B cell (primary cell): ENCODE measurements around the gene DAG1.

Experiments used
- CTCF ChIP-seq: fragments of 200-600 bp; IDR thresholded peaks from one replicate; pipeline ENCODE4 v1.8.0; 2022; ENCODE audit warnings: antibody characterized with exemption, mild to moderate bottlenecking
- EZH2 ChIP-seq: IDR thresholded peaks from 2 replicates; pipeline ENCODE4 v1.6.1; 2012; ENCODE audit warnings: borderline replicate concordance, low read depth, mild to moderate bottlenecking, moderate library complexity, low read length; ENCODE audit not compliant: insufficient read depth, poor library complexity, severe bottlenecking

- TF ChIP-seq CTCF: no peak
- no peak for TF ChIP-seq EZH2
Measured at GRCh38 chr3:49469936-49470713, at the start of gene DAG1.
